ENCODE measurements around the gene EFHC2.

- TF ChIP-seq ARNTL (CRISPR knock-in tag; IDR thresholded peaks at IDR 0.05; ENCODE audit: borderline replicate concordance, low read depth) (no peak), TOX (CRISPR knock-in tag; IDR thresholded peaks at IDR 0.05; ENCODE audit: borderline replicate concordance) (no peak), RARB (CRISPR knock-in tag; IDR thresholded peaks at IDR 0.05) (no peak), PPARA (CRISPR knock-in tag; IDR thresholded peaks at IDR 0.05; ENCODE audit: borderline replicate concordance) (no peak), CREB5 (CRISPR knock-in tag; IDR thresholded peaks at IDR 0.05; ENCODE audit: low read depth) (no peak), PATZ1 (CRISPR knock-in tag; IDR thresholded peaks at IDR 0.05; ENCODE audit: borderline replicate concordance) (no peak), ESRRG (CRISPR knock-in tag; IDR thresholded peaks at IDR 0.05) (no peak), ZFP30 (CRISPR knock-in tag; IDR thresholded peaks at IDR 0.05) (no peak), OSR1 (CRISPR knock-in tag; IDR thresholded peaks at IDR 0.05) (no peak), ISL1 (CRISPR knock-in tag; IDR thresholded peaks at IDR 0.05) (no peak)
- TF ChIP-seq, protein P1, sequence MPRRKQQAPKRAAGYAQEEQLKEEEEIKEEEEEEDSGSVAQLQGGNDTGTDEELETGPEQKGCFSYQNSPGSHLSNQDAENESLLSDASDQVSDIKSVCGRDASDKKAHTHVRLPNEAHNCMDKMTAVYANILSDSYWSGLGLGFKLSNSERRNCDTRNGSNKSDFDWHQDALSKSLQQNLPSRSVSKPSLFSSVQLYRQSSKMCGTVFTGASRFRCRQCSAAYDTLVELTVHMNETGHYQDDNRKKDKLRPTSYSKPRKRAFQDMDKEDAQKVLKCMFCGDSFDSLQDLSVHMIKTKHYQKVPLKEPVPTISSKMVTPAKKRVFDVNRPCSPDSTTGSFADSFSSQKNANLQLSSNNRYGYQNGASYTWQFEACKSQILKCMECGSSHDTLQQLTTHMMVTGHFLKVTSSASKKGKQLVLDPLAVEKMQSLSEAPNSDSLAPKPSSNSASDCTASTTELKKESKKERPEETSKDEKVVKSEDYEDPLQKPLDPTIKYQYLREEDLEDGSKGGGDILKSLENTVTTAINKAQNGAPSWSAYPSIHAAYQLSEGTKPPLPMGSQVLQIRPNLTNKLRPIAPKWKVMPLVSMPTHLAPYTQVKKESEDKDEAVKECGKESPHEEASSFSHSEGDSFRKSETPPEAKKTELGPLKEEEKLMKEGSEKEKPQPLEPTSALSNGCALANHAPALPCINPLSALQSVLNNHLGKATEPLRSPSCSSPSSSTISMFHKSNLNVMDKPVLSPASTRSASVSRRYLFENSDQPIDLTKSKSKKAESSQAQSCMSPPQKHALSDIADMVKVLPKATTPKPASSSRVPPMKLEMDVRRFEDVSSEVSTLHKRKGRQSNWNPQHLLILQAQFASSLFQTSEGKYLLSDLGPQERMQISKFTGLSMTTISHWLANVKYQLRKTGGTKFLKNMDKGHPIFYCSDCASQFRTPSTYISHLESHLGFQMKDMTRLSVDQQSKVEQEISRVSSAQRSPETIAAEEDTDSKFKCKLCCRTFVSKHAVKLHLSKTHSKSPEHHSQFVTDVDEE (CRISPR knock-in tag; IDR thresholded peaks at IDR 0.05): no peak
These were observed 199.1 kb downstream of the EFHC2 start for GRCh38 chrX:44144177-44144945.
